T-helper 1 cell (primary cell): ENCODE data around the gene F2RL1.
"Not testable (repeated sequence)": the region's sequence is repeated elsewhere in the genome, so short reads cannot be mapped to it uniquely, and the experiment has no call there.

ENCODE experiments used
- DNase-seq, 5 donors: peaks; one replicate each; pipeline ENCODE4 v3.0.0-alpha.2; 2012 to 2020

F2RL1 gene

DNA sequence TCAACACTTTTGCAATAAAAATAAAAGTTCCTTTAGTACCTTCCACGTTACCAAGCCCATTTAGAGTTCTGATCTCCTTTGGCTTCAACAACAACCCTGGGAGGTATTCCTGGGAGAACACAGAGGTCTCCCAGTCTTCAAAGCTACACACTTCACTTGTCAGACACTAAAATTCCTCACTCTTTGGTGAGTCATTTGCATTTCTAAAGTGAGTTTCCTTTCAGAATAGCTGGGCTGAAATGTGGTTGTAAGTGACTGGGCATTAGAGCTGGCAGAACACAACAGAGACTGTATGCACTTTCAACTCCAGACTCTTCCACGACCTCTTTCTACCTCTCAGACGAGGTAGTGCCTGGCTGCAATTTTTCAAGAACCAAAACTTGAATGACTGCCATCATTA, 11.5 kb upstream of the F2RL1 start:
- no peak for DNase-seq

- DNase-seq: no peak
These were observed 10.6 kb upstream of the F2RL1 start for GRCh38 chr5:76808141-76808691.

- no peak for DNase-seq
These were observed 9.7 kb upstream of the F2RL1 start for GRCh38 chr5:76809141-76809540.

GRCh38 chr5:76810236-76810635, 8.6 kb upstream of the F2RL1 start:
- DNase-seq: no peak

- no peak for DNase-seq
These were observed 7.6 kb upstream of the F2RL1 start for GRCh38 chr5:76811214-76811613.

- not testable (repeated sequence) for DNase-seq
These were observed 6.6 kb upstream of the F2RL1 start for GRCh38 chr5:76812209-76812608.

DNA sequence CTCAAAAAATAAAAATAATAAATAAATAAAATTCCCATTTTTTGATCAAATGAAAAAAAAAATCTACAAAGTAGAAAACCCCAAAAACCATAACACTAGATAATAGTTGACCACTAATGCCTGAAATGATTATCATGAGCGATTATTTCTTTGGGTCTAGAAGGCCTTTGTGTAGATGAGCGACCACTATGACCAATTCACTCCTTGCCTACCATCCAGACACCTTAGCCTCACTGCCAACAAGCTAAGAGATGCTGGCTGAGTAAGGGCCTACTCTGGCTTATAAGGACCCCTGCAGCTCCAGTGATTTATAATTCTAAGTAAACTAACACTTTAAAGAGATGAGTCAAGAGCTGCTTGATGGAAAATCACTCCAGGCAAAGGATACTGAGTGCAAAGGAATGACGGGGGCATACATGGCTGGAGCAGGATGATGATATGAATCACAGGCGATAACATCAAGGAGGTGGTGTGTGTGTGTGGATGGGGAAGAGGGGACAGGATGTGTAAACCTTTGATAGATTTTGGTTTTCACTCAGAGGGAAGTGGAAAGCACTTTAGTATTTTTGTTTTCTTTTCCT, 4.8 kb upstream of the F2RL1 start:
- no peak for DNase-seq

DNA sequence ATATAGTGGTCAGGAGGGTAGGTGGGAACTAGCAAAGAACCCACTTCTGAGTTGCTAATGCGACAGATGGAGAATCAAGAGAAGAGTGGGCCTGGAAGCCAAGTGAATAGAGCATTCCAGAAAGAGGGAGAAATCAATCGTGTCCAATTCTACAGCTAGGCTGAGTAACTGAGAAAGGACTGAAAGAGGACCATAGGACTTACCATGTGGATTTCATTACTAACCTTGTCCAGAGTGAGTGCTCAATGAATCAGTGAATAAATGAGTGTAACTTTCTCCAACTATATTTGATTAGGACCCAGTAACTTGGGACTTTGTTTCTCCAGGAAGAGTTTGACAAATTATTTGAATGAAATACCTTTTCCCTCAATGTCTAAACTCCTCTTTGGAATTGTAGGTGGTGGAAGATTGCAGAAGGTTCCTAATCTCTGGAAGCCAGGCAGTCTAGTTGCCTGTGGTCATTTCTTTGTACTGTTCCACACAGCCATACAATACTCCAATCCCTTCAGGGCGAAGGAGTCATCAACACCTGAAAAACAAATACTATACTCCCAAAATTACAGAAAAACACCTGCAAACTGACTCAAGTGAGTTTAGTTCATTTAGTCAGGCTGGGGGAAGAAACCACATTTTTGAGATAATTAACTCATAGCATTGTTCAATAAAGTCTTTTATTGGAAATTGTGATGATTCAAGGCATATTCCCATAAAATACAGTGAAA, 2.6 kb upstream of the F2RL1 start:
- no peak for DNase-seq

GRCh38 chr5:76819851-76820525, 1.2 kb downstream of the F2RL1 start:
- no peak for DNase-seq

- DNase-seq: no peak
These were observed 1.7 kb downstream of the F2RL1 start for GRCh38 chr5:76820526-76820890.

GRCh38 chr5:76821136-76821535, 2.3 kb downstream of the F2RL1 start:
- DNase-seq: no peak

GRCh38 chr5:76822105-76822731, 3.4 kb downstream of the F2RL1 start:
- not testable (repeated sequence) for DNase-seq

DNA sequence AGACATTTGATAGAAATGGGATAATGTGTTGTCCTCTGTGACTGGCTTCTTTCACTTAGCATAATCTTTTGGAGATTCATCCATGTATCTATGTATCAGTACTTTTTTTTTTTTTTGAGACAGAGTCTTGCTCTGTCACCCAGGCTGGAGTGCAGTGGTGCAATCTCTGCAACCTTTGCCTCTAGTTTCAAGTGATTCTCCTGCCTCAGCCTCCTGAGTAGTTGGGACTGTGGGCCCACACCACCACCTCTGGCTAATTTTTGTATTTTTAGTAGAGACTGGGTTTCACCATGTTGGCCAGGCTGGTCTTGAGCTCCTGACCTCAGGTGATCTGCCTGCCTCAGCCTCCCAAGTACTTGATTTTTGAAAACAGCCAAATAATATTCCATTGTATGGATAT, 7.6 kb downstream of the F2RL1 start:
- DNase-seq: not testable (repeated sequence)

DNA sequence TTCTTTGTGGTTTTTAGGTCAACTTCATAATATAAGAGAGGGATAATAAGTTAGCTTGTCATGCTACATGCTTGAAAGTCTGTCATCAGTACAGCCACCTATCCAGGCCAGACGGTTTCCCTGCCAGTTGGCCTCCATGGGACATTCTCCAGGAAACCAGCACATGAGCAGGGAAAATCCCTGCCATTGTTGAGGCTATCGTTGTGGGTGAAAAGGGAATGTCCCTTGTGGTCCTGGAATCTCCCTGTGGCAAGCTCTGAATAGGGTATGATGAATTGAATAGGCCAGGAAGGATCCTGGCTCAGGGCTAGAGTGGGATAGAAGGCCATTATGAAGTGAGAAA, 12.3 kb downstream of the F2RL1 start:
- DNase-seq: no peak

GRCh38 chr5:76836181-76836580, 17.4 kb downstream of the F2RL1 start:
- DNase-seq: no peak

DNA sequence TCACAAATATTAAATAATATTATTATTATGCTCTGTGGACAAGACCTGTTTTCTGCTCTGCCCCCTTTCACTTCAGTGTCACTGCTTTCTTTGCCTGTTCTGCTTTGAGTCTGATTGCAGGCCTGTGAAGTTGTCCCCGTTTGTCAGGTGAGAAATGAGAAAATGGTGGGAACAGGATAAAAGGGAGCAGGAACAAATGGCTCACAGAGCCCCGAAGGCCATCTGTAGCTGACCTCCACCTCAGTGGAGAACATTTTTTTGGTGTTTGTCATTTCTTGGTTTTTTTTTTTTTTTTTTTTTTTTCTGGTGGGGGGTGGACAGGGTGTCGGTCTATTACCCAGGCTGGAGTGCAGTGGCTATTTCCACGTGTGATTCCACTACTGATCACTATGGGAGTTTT, 17.8 kb downstream of the F2RL1 start:
- DNase-seq: no peak

DNA sequence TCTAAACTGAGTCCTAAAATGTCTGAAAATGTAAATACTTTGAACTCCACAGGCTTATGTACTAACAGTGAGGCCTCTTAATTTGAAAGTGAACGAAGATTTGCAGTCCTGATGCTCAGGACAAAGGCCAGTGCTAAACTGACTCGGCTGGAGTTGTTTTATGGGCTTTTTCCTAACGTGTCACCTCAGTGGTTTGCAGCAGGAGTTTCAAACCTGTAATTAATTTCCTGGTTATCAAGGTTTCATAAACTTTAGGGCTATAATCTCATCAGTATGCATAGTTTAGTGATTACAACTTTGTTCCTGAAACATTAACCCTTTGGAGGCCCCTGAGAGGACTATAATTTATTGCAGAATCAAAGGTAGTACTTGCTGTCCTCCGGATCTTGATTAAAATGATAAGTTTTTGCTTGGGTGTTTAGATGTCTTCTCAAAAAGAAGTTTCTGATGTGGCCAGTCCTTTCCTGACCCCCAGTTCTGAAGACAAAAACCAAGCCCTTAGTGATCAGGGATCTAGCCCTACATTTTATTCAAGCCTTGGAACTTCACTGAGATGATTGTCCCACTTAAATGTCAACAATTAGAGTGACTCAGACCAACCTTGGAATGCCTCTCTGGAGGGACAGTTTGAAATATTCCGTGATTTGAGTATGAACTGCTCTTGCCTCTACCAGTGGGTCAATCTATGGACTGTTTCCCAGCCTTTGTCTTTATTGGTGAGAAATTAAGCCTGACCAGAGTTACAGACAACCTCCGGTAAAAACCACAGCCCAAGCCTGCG, 19.8 kb downstream of the F2RL1 start:
- no peak for DNase-seq

DNA sequence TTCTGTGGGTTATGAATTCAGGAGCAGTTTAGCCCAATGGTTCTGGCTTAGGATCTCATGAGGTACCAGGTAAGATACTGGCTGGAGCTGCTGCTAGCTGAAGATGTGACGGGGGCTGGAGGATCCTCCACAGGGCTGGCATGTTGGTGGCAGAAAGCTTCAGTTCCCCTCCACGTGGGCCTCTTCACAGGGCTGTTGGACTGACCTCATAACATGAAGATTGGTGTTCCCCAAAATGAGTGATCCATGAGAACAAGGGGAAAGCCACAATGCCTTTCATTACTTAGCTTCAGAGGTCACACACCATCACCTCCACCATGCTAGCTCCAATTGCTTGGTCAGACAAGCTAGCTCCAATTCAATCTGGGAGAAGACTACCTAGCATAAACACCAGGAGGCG, 22.5 kb downstream of the F2RL1 start:
- DNase-seq: no peak

GRCh38 chr5:76845890-76846289, 27.1 kb downstream of the F2RL1 start:
- DNase-seq: no peak

DNA sequence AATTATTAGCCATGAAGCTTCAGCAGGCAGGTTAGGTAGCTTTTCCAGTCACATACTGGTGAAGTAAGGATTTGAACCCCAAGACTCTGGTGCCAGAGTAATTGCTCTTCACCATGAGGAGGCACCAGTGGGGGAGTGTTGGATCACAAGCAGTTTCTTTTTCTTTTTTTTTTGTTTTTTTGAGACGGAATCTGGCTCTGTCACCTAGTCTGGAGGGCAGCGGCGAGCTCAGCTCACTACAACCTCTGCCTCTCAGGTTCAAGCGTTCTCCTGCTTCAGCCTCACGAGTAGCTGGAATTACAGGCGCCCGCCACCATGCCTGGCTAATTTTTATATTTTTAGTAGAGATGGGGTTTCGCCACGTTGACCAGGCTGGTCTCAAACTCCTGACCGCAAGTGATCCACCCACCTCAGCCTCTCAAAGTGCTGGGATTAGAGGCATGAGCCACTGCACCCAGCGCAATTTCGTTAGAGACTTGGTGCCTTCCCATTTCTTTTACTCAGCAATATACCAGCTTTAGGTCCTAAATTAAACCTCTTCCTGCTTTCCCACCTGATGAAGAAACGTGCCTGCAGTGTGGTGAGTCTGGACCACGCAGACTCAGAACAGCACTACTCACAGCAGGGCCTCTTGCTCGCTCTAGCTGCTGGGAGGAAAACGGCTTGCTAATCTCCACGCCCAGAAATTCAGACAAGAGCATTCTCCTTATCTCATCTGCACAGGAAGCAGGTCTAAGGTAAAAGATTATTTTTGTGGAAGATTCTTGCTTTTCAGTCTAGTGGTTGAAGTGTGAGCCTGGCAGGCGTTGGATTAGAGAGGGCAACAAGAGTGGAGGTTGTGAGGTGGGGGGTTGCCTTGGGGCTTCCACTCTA, 30.8 kb downstream of the F2RL1 start, which contains the start of gene S100Z:
TSS of gene S100Z (plus strand) at position 596 of the 873 bp plus-strand sequence. CDS start 25,346 bp downstream, outside the sequence.
- DNase-seq: peak in 4 of 5 donors; percentile 1 to 80 (median 15)

DNA sequence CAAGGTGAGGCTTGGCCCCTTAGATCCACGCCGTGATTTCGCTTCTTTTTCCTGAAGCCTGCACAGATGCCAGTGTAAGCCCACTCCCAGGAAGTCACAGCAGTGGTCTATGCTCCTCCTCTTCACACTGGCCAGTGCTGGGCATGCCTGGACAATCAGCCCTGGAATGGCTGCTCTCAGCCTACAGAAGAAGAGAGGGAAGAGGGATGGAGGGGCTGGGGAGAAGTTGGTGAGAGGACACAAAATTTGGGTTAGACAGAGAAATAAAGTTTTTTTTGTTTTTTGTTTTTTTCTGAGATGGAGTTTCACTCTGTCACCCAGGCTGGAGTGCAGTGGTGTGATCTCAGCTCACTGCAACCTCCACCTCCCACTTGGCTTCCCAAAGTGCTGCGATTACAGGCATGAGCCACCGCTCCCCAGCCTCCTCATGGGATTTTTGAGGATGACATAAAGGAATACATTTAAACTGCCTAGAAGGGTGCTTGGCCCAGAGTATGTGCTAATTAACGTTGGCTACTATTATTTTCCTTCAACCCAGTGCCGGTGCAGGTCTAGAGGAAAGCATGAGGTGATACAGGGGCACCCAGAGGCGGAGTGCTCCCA, 31.8 kb downstream of the F2RL1 start:
- no peak for DNase-seq
